T47D (cell line): ENCODE results near the gene KCNT2.

Experiments used
- DNase-seq, 2 experiments: peaks; one replicate each; pipeline versions ENCODE4 v3.0.0 to v3.0.0-alpha.2; 2011 to 2012; ENCODE audit warnings: low read depth in 1 of 2, low spot score in 1 of 2
- JUND ChIP-seq: IDR thresholded peaks from 2 replicates; pipeline ENCODE4 v1.6.1; 2012; ENCODE audit warnings: low read depth
- in situ Hi-C: cut with HindIII; loops from 2 replicates; pipeline ENCODE4 v1.10.0; 2016; ENCODE audit warnings: low sequenced_read_pairs, low pct_unique_long_range_greater_than_20kb

KCNT2 gene

GRCh38 chr1:196183941-196184340, 424.3 kb downstream of the KCNT2 start:
- no peak for DNase-seq
- TF ChIP-seq JUND = no peak
- in situ Hi-C loops = no loop called here

- TF ChIP-seq JUND = no peak
- in situ Hi-C loops = no loop called here
- DNase-seq = no peak
Observed at GRCh38 chr1:196181594-196181878, 426.7 kb downstream of the KCNT2 start.

- in situ Hi-C loops = no loop called here
- TF ChIP-seq JUND = no peak
- DNase-seq = peak in 1 of 2 experiments; percentile 11
Observed at GRCh38 chr1:196180847-196181593, 427.2 kb downstream of the KCNT2 start.

- in situ Hi-C loops = no loop called here
- DNase-seq = no peak
- TF ChIP-seq JUND = no peak
Observed at GRCh38 chr1:196178083-196178635, 430.1 kb downstream of the KCNT2 start.
